Neural crest cell (in vitro differentiated cells): Measurements from ENCODE around the gene ABCB10. TPM values are rescaled to one million over a fixed set of nuclear protein-coding genes. Genes with fewer than 3 reads are reported as not detected.
"Not testable (repeated sequence)": the region's sequence is repeated elsewhere in the genome, so short reads cannot be mapped to it uniquely, and the experiment has no call there.

Experiments
- DNase-seq: peaks from one replicate; pipeline ENCODE4 v3.0.0; 2021; ENCODE audit warnings: low read depth, mixed read lengths, low spot score
- H3K27ac Mint-ChIP-seq: one replicate; pipeline ENCODE4 v1.8.0; 2021; ENCODE audit warnings: mild to moderate bottlenecking, mixed read lengths; ENCODE audit not compliant: unreplicated experiment
- H3K27me3 Mint-ChIP-seq: 2 replicates; pipeline ENCODE4 v1.8.0; 2021; ENCODE audit warnings: low read depth, mild to moderate bottlenecking, mixed read lengths
- H3K36me3 Mint-ChIP-seq: 2 replicates; pipeline ENCODE4 v1.8.0; 2021; ENCODE audit warnings: low read depth, mild to moderate bottlenecking, mixed read lengths
- H3K4me1 Mint-ChIP-seq: 2 replicates; pipeline ENCODE4 v1.8.0; 2021; ENCODE audit warnings: mixed read lengths
- H3K4me3 Mint-ChIP-seq: one replicate; pipeline ENCODE4 v1.8.0; 2021; ENCODE audit warnings: mild to moderate bottlenecking, mixed read lengths
- H3K9me3 Mint-ChIP-seq: 2 replicates; pipeline ENCODE4 v1.8.0; 2021; ENCODE audit warnings: mixed read lengths
- total RNA-seq: library from RNA; stranded (reverse); gene quantifications from 2 replicates; pipeline ENCODE4 v1.2.1, GENCODE V29; 2021
- TF ChIP-seq, protein P1 (sequence below): fragments of 200-600 bp; sonication (generic); conservative IDR thresholded peaks from 2 replicates; pipeline ENCODE4 v1.5.0; 2021; ENCODE audit warnings: antibody characterized with exemption, mild to moderate bottlenecking

ABCB10 gene
- total RNA-seq, 1 donor from 2014 or later, result 24.0 TPM

GRCh38 chr1:229597877-229598276 lies 39.4 kb upstream of the ABCB10 start:
- no peaks in the 10 kb centered on the region for H3K27me3 Mint-ChIP-seq
- H3K36me3 Mint-ChIP-seq, result peaks cover 11% of the 10 kb centered on the region
- H3K9me3 Mint-ChIP-seq, result no peaks in the 10 kb centered on the region
- H3K27ac Mint-ChIP-seq, result no peak overlapping the region
- no peaks in the 10 kb centered on the region for H3K4me1 Mint-ChIP-seq
- no peak overlapping the region for H3K4me3 Mint-ChIP-seq
- TF ChIP-seq, protein P1, sequence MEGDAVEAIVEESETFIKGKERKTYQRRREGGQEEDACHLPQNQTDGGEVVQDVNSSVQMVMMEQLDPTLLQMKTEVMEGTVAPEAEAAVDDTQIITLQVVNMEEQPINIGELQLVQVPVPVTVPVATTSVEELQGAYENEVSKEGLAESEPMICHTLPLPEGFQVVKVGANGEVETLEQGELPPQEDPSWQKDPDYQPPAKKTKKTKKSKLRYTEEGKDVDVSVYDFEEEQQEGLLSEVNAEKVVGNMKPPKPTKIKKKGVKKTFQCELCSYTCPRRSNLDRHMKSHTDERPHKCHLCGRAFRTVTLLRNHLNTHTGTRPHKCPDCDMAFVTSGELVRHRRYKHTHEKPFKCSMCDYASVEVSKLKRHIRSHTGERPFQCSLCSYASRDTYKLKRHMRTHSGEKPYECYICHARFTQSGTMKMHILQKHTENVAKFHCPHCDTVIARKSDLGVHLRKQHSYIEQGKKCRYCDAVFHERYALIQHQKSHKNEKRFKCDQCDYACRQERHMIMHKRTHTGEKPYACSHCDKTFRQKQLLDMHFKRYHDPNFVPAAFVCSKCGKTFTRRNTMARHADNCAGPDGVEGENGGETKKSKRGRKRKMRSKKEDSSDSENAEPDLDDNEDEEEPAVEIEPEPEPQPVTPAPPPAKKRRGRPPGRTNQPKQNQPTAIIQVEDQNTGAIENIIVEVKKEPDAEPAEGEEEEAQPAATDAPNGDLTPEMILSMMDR, result no peak
- DNase-seq, result no peak

DNA sequence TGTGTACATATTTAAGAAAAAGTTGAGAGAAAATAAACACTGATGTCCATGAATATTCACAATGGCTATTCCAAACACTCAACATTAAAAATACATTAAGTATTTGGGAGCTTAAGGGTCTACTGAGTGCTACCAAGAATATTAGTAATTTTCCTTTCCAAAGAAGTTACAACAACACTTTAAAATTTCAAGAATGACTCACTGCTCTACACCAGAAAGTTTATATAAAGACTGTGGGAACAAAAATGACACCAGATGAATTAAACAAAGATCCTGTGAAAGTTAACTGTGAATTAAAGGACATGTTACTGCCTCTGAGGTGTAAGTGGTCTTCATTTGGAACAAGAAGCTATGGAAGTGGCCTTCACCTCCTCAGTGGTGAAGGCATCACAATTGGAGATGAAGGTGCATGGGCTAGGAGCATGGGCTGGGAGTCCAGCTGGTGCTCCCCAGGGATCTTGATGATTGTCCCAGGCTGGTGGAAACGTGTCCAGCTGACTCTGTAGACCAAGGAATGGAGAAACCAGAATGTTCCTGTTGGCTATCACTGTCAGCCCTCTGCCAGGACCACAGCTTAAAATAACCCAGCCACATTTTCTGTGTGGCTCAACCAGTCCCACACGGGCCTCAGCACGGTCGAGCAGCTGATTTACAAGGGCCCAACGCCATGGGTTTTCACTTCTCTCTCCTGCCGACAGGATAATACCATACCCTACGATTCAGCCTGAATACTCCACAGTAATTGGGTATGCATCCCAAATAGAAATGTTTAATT lies 38.6 kb upstream of the ABCB10 start:
- Mint-ChIP-seq H3K27ac (no peak overlapping the region), H3K27me3 (no peaks in the 10 kb centered on the region), H3K4me1 (no peaks in the 10 kb centered on the region), H3K9me3 (no peaks in the 10 kb centered on the region), H3K4me3 (no peak overlapping the region), H3K36me3 (peaks cover 8% of the 10 kb centered on the region)
- TF ChIP-seq, protein P1, result no peak
- no peak for DNase-seq

DNA sequence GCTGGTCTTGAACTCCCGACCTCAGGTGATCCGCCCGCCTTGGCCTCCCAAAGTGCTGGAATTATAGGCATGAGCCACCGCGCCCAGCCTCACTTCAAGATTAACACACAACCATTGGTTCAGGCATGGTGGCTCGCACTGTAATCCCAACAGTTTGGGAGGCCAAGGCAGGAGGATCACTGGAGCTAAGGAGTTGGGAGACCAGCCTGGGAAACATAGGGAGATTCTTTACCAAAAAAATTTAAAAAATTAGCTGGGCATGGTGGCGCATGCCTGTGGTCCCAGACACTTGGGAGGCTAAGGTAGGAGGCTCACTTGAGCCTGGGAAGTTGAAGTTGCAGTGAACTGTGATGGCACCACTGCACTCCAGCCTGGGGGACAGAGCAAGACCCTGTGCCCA lies 37.4 kb upstream of the ABCB10 start:
- H3K27ac Mint-ChIP-seq, H3K4me3 Mint-ChIP-seq, H3K9me3 Mint-ChIP-seq, DNase-seq, H3K36me3 Mint-ChIP-seq, H3K4me1 Mint-ChIP-seq, H3K27me3 Mint-ChIP-seq: not testable (repeated sequence)

GRCh38 chr1:229594227-229595008 lies 35.9 kb upstream of the ABCB10 start:
- H3K4me1 Mint-ChIP-seq, result no peaks in the 10 kb centered on the region
- no peaks in the 10 kb centered on the region for H3K9me3 Mint-ChIP-seq
- no peak for DNase-seq
- H3K36me3 Mint-ChIP-seq, result peaks cover 1% of the 10 kb centered on the region
- H3K27me3 Mint-ChIP-seq, result no peaks in the 10 kb centered on the region
- no peak overlapping the region for H3K4me3 Mint-ChIP-seq
- TF ChIP-seq, protein P1, result no peak
- no peak overlapping the region for H3K27ac Mint-ChIP-seq

GRCh38 chr1:229593800-229594199 lies 35.3 kb upstream of the ABCB10 start:
- Mint-ChIP-seq H3K9me3 (no peaks in the 10 kb centered on the region), H3K4me3 (no peak overlapping the region), H3K36me3 (no peaks in the 10 kb centered on the region), H3K27me3 (no peaks in the 10 kb centered on the region), H3K4me1 (no peaks in the 10 kb centered on the region), H3K27ac (no peak overlapping the region)
- TF ChIP-seq, protein P1, result no peak
- DNase-seq, result no peak

GRCh38 chr1:229590119-229590518 lies 31.6 kb upstream of the ABCB10 start:
- no peaks in the 10 kb centered on the region for H3K4me1 Mint-ChIP-seq
- no peaks in the 10 kb centered on the region for H3K27me3 Mint-ChIP-seq
- DNase-seq, result no peak
- H3K9me3 Mint-ChIP-seq, result no peaks in the 10 kb centered on the region
- no peak overlapping the region for H3K27ac Mint-ChIP-seq
- TF ChIP-seq, protein P1, result no peak
- H3K36me3 Mint-ChIP-seq, result no peaks in the 10 kb centered on the region
- no peak overlapping the region for H3K4me3 Mint-ChIP-seq
